Trophoblast cell (in vitro differentiated cells and primary cell): ENCODE measurements around the gene CUL3.

Experiments used
- DNase-seq, 2 donors: peaks; one replicate each; pipeline ENCODE4 v3.0.0-alpha.2; 2016
- H2AFZ ChIP-seq: 2 replicates; pipeline ENCODE4 v1.6.1; 2013; ENCODE audit warnings: low read length, moderate library complexity, mild to moderate bottlenecking; ENCODE audit not compliant: insufficient read depth, poor library complexity
- H2AK5ac ChIP-seq: 2 replicates; pipeline ENCODE4 v1.6.1; 2013; ENCODE audit warnings: mild to moderate bottlenecking, low read length
- H2BK120ac ChIP-seq: 2 replicates; pipeline ENCODE4 v1.6.1; 2013; ENCODE audit warnings: low read length, mild to moderate bottlenecking, moderate library complexity; ENCODE audit not compliant: insufficient read depth, poor library complexity
- H2BK12ac ChIP-seq: 2 replicates; pipeline ENCODE4 v1.6.1; 2013; ENCODE audit warnings: mild to moderate bottlenecking, low read length, moderate library complexity
- H2BK5ac ChIP-seq: 2 replicates; pipeline ENCODE4 v1.6.1; 2013; ENCODE audit warnings: low read length, low read depth, moderate library complexity, mild to moderate bottlenecking; ENCODE audit not compliant: poor library complexity
- H3K14ac ChIP-seq: 2 replicates; pipeline ENCODE4 v1.6.1; 2013; ENCODE audit warnings: mild to moderate bottlenecking, low read length
- H3K18ac ChIP-seq: 2 replicates; pipeline ENCODE4 v1.6.1; 2013; ENCODE audit warnings: mild to moderate bottlenecking, low read length
- H3K23ac ChIP-seq: 2 replicates; pipeline ENCODE4 v1.6.1; 2013; ENCODE audit warnings: low read length
- H3K27ac ChIP-seq: 2 replicates; pipeline ENCODE4 v1.5.1; 2013; ENCODE audit warnings: low read depth, mild to moderate bottlenecking, inconsistent platforms, low read length, moderate library complexity
- H3K27me3 ChIP-seq: 2 replicates; pipeline ENCODE4 v1.6.1; 2013; ENCODE audit warnings: inconsistent platforms, mild to moderate bottlenecking, low read length, moderate library complexity; ENCODE audit not compliant: insufficient read depth
- H3K36me3 ChIP-seq, 2 experiments: 1 replicate in 1 of 2; 2 replicates in 1 of 2; pipeline ENCODE4 v1.6.1; 2013; ENCODE audit warnings: low read length in 2 of 2, mild to moderate bottlenecking in 2 of 2, moderate library complexity in 1 of 2; ENCODE audit not compliant: insufficient read depth in 2 of 2, control insufficient read depth in 1 of 2
- H3K4ac ChIP-seq: 2 replicates; pipeline ENCODE4 v1.6.1; 2013; ENCODE audit warnings: low read depth, mild to moderate bottlenecking, low read length, moderate library complexity
- H3K4me1 ChIP-seq, 2 experiments: 1 replicate in 1 of 2; 2 replicates in 1 of 2; pipeline ENCODE4 v1.6.1; 2013; ENCODE audit warnings: low read length in 2 of 2, mild to moderate bottlenecking in 2 of 2, moderate library complexity in 1 of 2; ENCODE audit not compliant: insufficient read depth in 2 of 2, control insufficient read depth in 1 of 2
- H3K4me2 ChIP-seq: 2 replicates; pipeline ENCODE4 v1.6.1; 2013; ENCODE audit warnings: inconsistent platforms, mild to moderate bottlenecking, low read length, moderate library complexity
- H3K4me3 ChIP-seq: 2 replicates; pipeline ENCODE4 v1.5.1; 2013; ENCODE audit warnings: mild to moderate bottlenecking, low read depth, low read length, inconsistent platforms
- H3K79me1 ChIP-seq: one replicate; pipeline ENCODE4 v1.6.1; 2013; ENCODE audit warnings: low read length
- H3K79me2 ChIP-seq: 2 replicates; pipeline ENCODE4 v1.6.1; 2013; ENCODE audit warnings: low read length, mild to moderate bottlenecking; ENCODE audit not compliant: control insufficient read depth, insufficient read depth, poor library complexity
- H3K9ac ChIP-seq: 2 replicates; pipeline ENCODE4 v1.6.1; 2013; ENCODE audit warnings: mild to moderate bottlenecking, low read length
- H3K9me3 ChIP-seq: 2 replicates; pipeline ENCODE4 v1.6.1; 2013; ENCODE audit warnings: low read depth, mild to moderate bottlenecking, control low read depth, inconsistent platforms, low read length; ENCODE audit not compliant: insufficient read depth
- H4K12ac ChIP-seq: 2 replicates; pipeline ENCODE4 v1.6.1; 2013; ENCODE audit warnings: low read depth, mild to moderate bottlenecking, low read length, moderate library complexity
- H4K8ac ChIP-seq: 2 replicates; pipeline ENCODE4 v1.6.1; 2013; ENCODE audit warnings: low read depth, mild to moderate bottlenecking, low read length, moderate library complexity
- H4K91ac ChIP-seq: one replicate; pipeline ENCODE4 v1.6.1; 2013; ENCODE audit warnings: low read depth, mild to moderate bottlenecking, low read length, moderate library complexity
- WGBS: extraction: QIAGEN DNeasy Blood & Tissue Kit; methylation state at CpG from one replicate; pipeline ENCODE4 v1.1.7; 2013; ENCODE audit warnings: missing lambda C conversion rate; ENCODE audit not compliant: insufficient read length, insufficient coverage; ENCODE audit errors: extremely low coverage; 5-methylcytosine and 5-hydroxymethylcytosine counted together

Gene CUL3

GRCh38 chr2:224444021-224444420 lies 141.1 kb downstream of the CUL3 start:
- no peak overlapping the region for H4K91ac ChIP-seq
- H3K4ac ChIP-seq = no peak overlapping the region
- no peak overlapping the region for H3K14ac ChIP-seq
- H3K79me2 ChIP-seq = no peaks in the 10 kb centered on the region
- WGBS = no CpG with 5 or more reads among the region's 5 CpGs
- no peak overlapping the region for H3K4me3 ChIP-seq
- H2AFZ ChIP-seq = no peak overlapping the region
- H3K9ac ChIP-seq = no peak overlapping the region
- no peak overlapping the region for H3K4me2 ChIP-seq
- no peak overlapping the region for H2BK120ac ChIP-seq
- no peaks in the 10 kb centered on the region for H3K79me1 ChIP-seq
- no peak for DNase-seq
- H2BK5ac ChIP-seq = no peak overlapping the region
- H3K27ac ChIP-seq = no peak overlapping the region
- H3K18ac ChIP-seq = no peak overlapping the region
- peaks cover 0 to under 1% of the 10 kb centered on the region in 2 experiments for H3K4me1 ChIP-seq
- no peak overlapping the region for H3K23ac ChIP-seq
- no peak overlapping the region for H2BK12ac ChIP-seq
- no peaks in the 10 kb centered on the region for H3K36me3 ChIP-seq
- H4K8ac ChIP-seq = no peak overlapping the region
- H2AK5ac ChIP-seq = no peak overlapping the region
- H4K12ac ChIP-seq = no peak overlapping the region
- H3K27me3 ChIP-seq = no peaks in the 10 kb centered on the region
- no peaks in the 10 kb centered on the region for H3K9me3 ChIP-seq

DNA sequence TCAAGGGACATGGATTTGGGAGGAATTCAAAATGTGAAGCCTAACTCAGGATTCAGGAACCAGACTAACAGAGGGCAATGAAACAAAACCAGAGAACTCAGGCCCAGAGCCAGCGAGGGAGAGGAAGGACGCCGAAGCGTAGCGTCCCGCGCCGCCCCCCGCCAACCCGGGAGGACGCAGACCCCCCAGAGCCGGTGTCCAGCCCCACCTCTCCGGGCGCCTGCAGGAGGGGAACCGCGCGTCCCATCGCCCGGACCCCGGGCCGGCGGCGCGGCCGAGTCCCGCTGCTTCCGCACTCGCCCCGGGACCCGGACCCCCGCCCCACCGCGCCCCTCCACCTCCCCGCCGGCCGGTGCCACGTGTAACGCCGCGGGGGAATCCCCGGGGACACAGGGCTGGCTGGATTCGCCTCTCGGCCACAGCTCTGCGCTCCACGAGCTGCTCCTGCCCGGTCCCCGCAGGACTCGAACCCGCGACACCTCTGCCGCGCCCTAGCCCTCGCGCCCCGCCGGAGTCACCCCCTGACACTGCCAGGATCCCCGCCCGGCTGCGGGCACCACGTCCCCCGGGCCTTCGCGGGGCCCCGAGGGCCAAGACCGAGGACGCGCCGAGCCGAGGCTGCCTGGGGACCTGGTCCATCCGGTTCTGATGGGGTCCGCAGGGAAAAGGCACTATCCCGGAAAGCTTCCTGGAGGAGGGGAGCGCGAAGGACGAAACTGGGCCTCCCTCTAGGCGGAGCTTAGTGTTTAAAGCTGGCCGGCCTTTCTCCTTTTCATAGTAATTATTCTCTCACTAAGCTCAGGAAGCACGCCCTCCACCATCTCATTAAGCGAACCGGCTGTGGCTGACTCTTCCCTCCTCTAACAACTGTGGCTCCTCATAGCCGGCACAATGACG lies 142.8 kb downstream of the CUL3 start:
- no peak overlapping the region for H3K9ac ChIP-seq
- H2BK12ac ChIP-seq = no peak overlapping the region
- WGBS = no CpG with 5 or more reads among the region's 82 CpGs
- no peak overlapping the region for H2AK5ac ChIP-seq
- H3K18ac ChIP-seq = no peak overlapping the region
- no peak overlapping the region for H2BK5ac ChIP-seq
- H3K4ac ChIP-seq = no peak overlapping the region
- no peaks in the 10 kb centered on the region for H3K9me3 ChIP-seq
- no peak overlapping the region for H3K4me2 ChIP-seq
- no peak overlapping the region for H3K14ac ChIP-seq
- no peak overlapping the region for H4K8ac ChIP-seq
- H3K36me3 ChIP-seq = no peaks in the 10 kb centered on the region
- H3K23ac ChIP-seq = no peak overlapping the region
- H3K27me3 ChIP-seq = no peaks in the 10 kb centered on the region
- DNase-seq = peak; percentile 65 to 85
- no peak overlapping the region for H2AFZ ChIP-seq
- peaks cover 0 to 4% of the 10 kb centered on the region in 2 experiments for H3K4me1 ChIP-seq
- H2BK120ac ChIP-seq = no peak overlapping the region
- no peak overlapping the region for H3K27ac ChIP-seq
- no peaks in the 10 kb centered on the region for H3K79me2 ChIP-seq
- no peak overlapping the region for H4K12ac ChIP-seq
- no peak overlapping the region for H3K4me3 ChIP-seq
- H3K79me1 ChIP-seq = no peaks in the 10 kb centered on the region
- H4K91ac ChIP-seq = no peak overlapping the region

- Histone ChIP-seq H3K14ac (no peak overlapping the region), H2AK5ac (no peak overlapping the region), H2BK5ac (no peak overlapping the region), H3K36me3 (no peaks in the 10 kb centered on the region), H3K27ac (no peak overlapping the region), H3K9me3 (no peaks in the 10 kb centered on the region), H2BK120ac (no peak overlapping the region), H3K23ac (no peak overlapping the region), H3K9ac (no peak overlapping the region), H4K8ac (no peak overlapping the region), H3K79me1 (no peaks in the 10 kb centered on the region), H2BK12ac (no peak overlapping the region), H3K4me1 (peaks cover 0 to 4% of the 10 kb centered on the region in 2 experiments), H3K79me2 (no peaks in the 10 kb centered on the region), H2AFZ (no peak overlapping the region), H3K18ac (no peak overlapping the region), H4K12ac (no peak overlapping the region), H3K4me3 (no peak overlapping the region), H3K4ac (no peak overlapping the region), H3K27me3 (no peaks in the 10 kb centered on the region), H4K91ac (no peak overlapping the region), H3K4me2 (no peak overlapping the region)
- DNase-seq = peak; percentile 11 to 70
- no CpG with 5 or more reads among the region's 5 CpGs for WGBS
Observed at GRCh38 chr2:224440988-224441387, 144.2 kb downstream of the CUL3 start.

GRCh38 chr2:224438726-224439125 lies 146.4 kb downstream of the CUL3 start:
- no peak overlapping the region for H4K91ac ChIP-seq
- H3K23ac ChIP-seq = no peak overlapping the region
- no peak overlapping the region for H3K4ac ChIP-seq
- no peak overlapping the region for H3K27ac ChIP-seq
- no peak overlapping the region for H2AK5ac ChIP-seq
- H3K4me1 ChIP-seq = peaks cover 0 to 4% of the 10 kb centered on the region in 2 experiments
- H4K12ac ChIP-seq = no peak overlapping the region
- H3K4me3 ChIP-seq = no peak overlapping the region
- H3K79me1 ChIP-seq = no peaks in the 10 kb centered on the region
- H2AFZ ChIP-seq = no peak overlapping the region
- H2BK5ac ChIP-seq = no peak overlapping the region
- no peak overlapping the region for H4K8ac ChIP-seq
- no peak overlapping the region for H2BK120ac ChIP-seq
- no peak overlapping the region for H2BK12ac ChIP-seq
- no peak overlapping the region for H3K4me2 ChIP-seq
- H3K79me2 ChIP-seq = no peaks in the 10 kb centered on the region
- H3K27me3 ChIP-seq = no peaks in the 10 kb centered on the region
- no peak overlapping the region for H3K18ac ChIP-seq
- H3K14ac ChIP-seq = no peak overlapping the region
- H3K9ac ChIP-seq = no peak overlapping the region
- no peaks in the 10 kb centered on the region for H3K9me3 ChIP-seq
- peak; percentile 92 to 98 for DNase-seq
- no peaks in the 10 kb centered on the region for H3K36me3 ChIP-seq
